Subcutaneous abdominal adipose tissue (tissue), 5 donors: Measurements from ENCODE around the gene NUMA1.

ENCODE experiments used
- H3K27ac ChIP-seq: one replicate; pipeline ENCODE4 v1.7.0; 2013; ENCODE audit warnings: low read depth, mild to moderate bottlenecking, inconsistent platforms, low read length, moderate library complexity
- H3K27me3 ChIP-seq, 5 donors: one replicate each; pipeline ENCODE4 v1.7.0; 2013; ENCODE audit warnings: low read length in 5 of 5, inconsistent platforms in 1 of 5; ENCODE audit not compliant: control insufficient read depth in 5 of 5, insufficient read depth in 4 of 5
- H3K36me3 ChIP-seq, 5 donors: one replicate each; pipeline ENCODE4 v1.7.0; 2013; ENCODE audit warnings: low read length in 5 of 5; ENCODE audit not compliant: control insufficient read depth in 5 of 5, insufficient read depth in 5 of 5
- H3K4me1 ChIP-seq, 5 donors: one replicate each; pipeline ENCODE4 v1.7.0; 2013; ENCODE audit warnings: low read length in 5 of 5, mild to moderate bottlenecking in 3 of 5, moderate library complexity in 1 of 5; ENCODE audit not compliant: control insufficient read depth in 5 of 5, insufficient read depth in 5 of 5
- H3K4me3 ChIP-seq, 5 donors: one replicate each; pipeline ENCODE4 v1.7.0; 2013; ENCODE audit warnings: low read length in 5 of 5, low read depth in 1 of 5
- H3K9ac ChIP-seq, 5 donors: one replicate each; pipeline ENCODE4 v1.7.0; 2013; ENCODE audit warnings: low read length in 5 of 5, mild to moderate bottlenecking in 4 of 5, moderate library complexity in 3 of 5
- H3K9me3 ChIP-seq, 5 donors: one replicate each; pipeline ENCODE4 v1.7.0; 2013; ENCODE audit warnings: low read length in 5 of 5; ENCODE audit not compliant: control insufficient read depth in 5 of 5
- donor health status: healthy.
- donor health status: healthy.
- donor health status: healthy.
- donor health status: healthy.
- donor health status: healthy.

The NUMA1 gene

DNA sequence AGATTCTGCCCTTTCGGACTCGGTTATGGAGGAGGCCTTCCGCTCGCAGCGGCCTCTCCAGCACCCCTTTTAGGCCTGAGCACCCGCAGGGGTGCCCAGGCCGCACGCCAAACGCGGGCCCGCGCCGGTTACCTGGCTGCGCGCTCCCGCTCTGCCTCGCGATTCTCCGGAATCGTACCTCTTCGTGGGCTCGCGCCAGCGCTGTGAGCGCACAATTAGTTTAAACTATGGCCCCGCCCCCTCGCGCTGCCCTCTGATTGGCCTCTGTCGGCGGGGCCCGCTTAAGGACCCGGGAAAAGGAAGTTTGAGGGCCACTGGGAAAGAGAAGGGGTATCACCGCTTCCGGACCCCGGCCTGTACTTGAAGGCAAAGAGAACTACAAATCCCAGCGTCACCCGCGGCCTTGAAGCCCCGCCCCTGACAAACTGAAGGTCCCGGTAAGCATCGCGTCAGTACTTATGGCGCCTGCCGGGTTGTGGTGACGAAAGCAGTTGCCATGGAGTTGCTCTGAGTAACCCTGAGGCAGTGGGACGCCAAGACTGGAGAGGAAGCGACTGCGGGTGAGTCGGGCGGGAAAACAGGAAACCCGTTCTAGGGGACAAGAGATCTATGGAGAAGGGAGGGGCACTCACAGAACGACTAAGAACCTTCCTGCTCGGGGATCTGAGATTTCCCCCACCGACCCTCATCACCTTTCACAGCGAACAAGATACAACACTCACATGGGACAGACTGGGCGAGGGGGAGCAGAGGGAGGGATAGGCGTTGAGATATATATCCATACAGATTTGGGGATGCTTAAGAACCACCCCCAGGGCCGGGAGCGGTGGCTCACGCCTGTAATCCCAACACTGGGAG is at the start of gene NUMA1, which contains the start of gene LRRC51:
TSS of gene NUMA1 (minus strand) at position 217 of the 858 bp plus-strand sequence. CDS start 44,599 bp downstream, outside the sequence.
TSS of gene LRRC51 (plus strand) at position 525 of the 858 bp plus-strand sequence. CDS start 8,234 bp downstream, outside the sequence.
- Histone ChIP-seq H3K9ac (peak within 1 kb of the TSS; percentile 50 to 93 (median 89)), H3K9me3 (no peaks in the 10 kb centered on the region), H3K36me3 (peaks cover 0 to 2% (median 0%) of the 10 kb centered on the region in 5 donors), H3K27ac (peak within 1 kb of the TSS; percentile 92), H3K4me3 (peak within 1 kb of the TSS; percentile 74 to 88 (median 82)), H3K4me1 (peaks cover 0 to 27% (median 19%) of the 10 kb centered on the region in 5 donors), H3K27me3 (no peaks in the 10 kb centered on the region)

GRCh38 chr11:72129381-72129780 is 49.0 kb upstream of the NUMA1 start:
- H3K4me1 ChIP-seq = peaks cover 0 to 5% (median 0%) of the 10 kb centered on the region in 5 donors

GRCh38 chr11:72127923-72128322 is 47.6 kb upstream of the NUMA1 start:
- H3K4me3 ChIP-seq = no peak overlapping the region
- no peaks in the 10 kb centered on the region for H3K36me3 ChIP-seq
- no peaks in the 10 kb centered on the region for H3K27me3 ChIP-seq
- no peaks in the 10 kb centered on the region for H3K9me3 ChIP-seq
- H3K27ac ChIP-seq = no peak overlapping the region
- H3K9ac ChIP-seq = no peak overlapping the region
- peaks cover 0 to 1% (median 0%) of the 10 kb centered on the region in 5 donors for H3K4me1 ChIP-seq

More at GRCh38 chr11:72129381-72129780, 49.0 kb upstream of the NUMA1 start:
- H3K27ac ChIP-seq = no peak overlapping the region
- H3K9ac ChIP-seq = no peak overlapping the region
- H3K4me3 ChIP-seq = no peak overlapping the region
- H3K27me3 ChIP-seq = no peaks in the 10 kb centered on the region
- no peaks in the 10 kb centered on the region for H3K9me3 ChIP-seq
- H3K36me3 ChIP-seq = no peaks in the 10 kb centered on the region

- Histone ChIP-seq H3K9me3 (no peaks in the 10 kb centered on the region), H3K9ac (no peak overlapping the region), H3K27me3 (no peaks in the 10 kb centered on the region), H3K4me3 (no peak overlapping the region), H3K36me3 (no peaks in the 10 kb centered on the region), H3K27ac (no peak overlapping the region), H3K4me1 (no peaks in the 10 kb centered on the region)
Measured at GRCh38 chr11:72125956-72126355, 45.6 kb upstream of the NUMA1 start.

DNA sequence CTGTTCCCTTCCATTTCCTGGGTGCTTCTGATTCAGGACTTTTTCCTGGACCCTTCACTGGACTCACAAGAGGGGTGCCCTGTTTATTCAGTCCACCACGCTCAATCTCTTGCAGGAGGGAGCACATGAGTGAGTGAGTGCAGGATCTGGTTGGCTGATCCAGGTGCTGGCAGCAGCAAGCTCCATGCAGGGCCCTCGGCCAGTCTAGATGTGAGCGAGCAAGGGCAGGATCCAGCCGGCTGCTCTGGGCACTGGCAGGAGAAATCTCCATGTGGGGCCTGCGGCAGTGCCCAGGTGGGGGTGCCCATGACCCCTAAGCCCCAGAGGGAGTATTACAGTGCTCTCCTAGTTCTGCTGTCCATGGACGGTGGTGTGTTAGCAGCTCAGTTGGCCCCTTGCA is 43.7 kb upstream of the NUMA1 start:
- Histone ChIP-seq H3K36me3 (no peaks in the 10 kb centered on the region), H3K4me3 (no peak overlapping the region), H3K9ac (no peak overlapping the region), H3K9me3 (no peaks in the 10 kb centered on the region), H3K27me3 (peaks cover 0 to 2% (median 0%) of the 10 kb centered on the region in 5 donors), H3K27ac (no peak overlapping the region), H3K4me1 (peaks cover 0 to 6% (median 0%) of the 10 kb centered on the region in 5 donors)

DNA sequence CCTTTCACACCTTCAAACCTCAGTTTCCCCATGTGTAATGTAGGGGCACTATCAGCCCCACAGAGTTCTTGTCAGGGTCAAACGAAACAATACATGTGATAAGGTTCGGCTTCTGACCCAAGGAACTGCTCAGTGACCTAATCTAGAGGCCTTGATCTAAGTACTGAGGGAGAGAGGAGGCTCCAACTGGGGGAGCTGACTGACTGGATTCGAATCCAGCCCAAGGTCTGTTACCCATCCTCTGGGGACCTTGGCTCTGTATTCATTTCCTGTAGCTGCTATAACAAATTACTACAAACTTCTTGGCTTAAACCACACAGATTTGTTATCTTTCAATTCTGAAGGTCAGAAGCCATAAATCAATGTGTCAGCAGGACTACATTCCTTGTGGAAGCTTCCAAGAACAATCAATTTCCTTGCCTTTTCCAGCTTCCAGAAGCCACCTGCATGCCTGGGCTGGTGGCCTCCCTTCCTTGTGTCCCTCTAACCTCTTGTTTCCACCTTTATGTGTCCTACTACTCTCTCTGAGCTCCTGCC is 42.8 kb upstream of the NUMA1 start:
- Histone ChIP-seq H3K27ac (no peak overlapping the region), H3K4me1 (peaks cover 0 to 13% (median 0%) of the 10 kb centered on the region in 5 donors)

GRCh38 chr11:72122607-72123006 is 42.3 kb upstream of the NUMA1 start:
- no peak overlapping the region for H3K4me3 ChIP-seq
- peaks cover 0 to 2% (median 0%) of the 10 kb centered on the region in 5 donors for H3K27me3 ChIP-seq
- H3K4me1 ChIP-seq = peaks cover 0 to 13% (median 0%) of the 10 kb centered on the region in 5 donors
- no peaks in the 10 kb centered on the region for H3K9me3 ChIP-seq
- H3K27ac ChIP-seq = no peak overlapping the region
- no peak overlapping the region for H3K9ac ChIP-seq
- no peaks in the 10 kb centered on the region for H3K36me3 ChIP-seq

More for the DNA sequence above, 42.8 kb upstream of the NUMA1 start:
- Histone ChIP-seq H3K9me3 (no peaks in the 10 kb centered on the region), H3K4me3 (no peak overlapping the region), H3K27me3 (peaks cover 0 to 2% (median 0%) of the 10 kb centered on the region in 5 donors), H3K36me3 (no peaks in the 10 kb centered on the region), H3K9ac (no peak overlapping the region)

- Histone ChIP-seq H3K9me3 (no peaks in the 10 kb centered on the region), H3K4me3 (no peak overlapping the region), H3K4me1 (peaks cover 0 to 13% (median 0%) of the 10 kb centered on the region in 5 donors), H3K27me3 (peaks cover 0 to 5% (median 0%) of the 10 kb centered on the region in 5 donors), H3K27ac (no peak overlapping the region), H3K9ac (no peak overlapping the region), H3K36me3 (no peaks in the 10 kb centered on the region)
Measured at GRCh38 chr11:72120930-72121329, 40.6 kb upstream of the NUMA1 start.

DNA sequence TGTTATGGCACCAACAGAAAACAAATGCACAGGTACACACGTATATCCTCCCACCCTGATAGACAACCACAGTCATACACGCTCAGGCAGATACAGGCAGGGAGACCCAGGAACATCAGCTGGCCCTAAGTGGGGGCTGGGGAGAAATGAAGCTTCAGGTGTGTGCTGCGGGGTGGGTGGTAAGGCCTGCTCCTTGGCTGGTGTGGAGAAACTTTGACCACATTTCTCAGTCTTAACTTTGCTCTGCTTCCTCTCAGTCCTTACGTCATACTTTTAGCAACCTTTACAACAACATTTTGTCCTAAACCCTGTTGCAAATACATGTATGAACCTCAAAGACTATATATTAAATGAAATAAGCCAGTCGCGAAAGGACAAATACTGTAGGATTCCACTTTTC is 38.9 kb upstream of the NUMA1 start:
- no peaks in the 10 kb centered on the region for H3K9me3 ChIP-seq
- peaks cover 0 to 5% (median 0%) of the 10 kb centered on the region in 5 donors for H3K27me3 ChIP-seq
- H3K9ac ChIP-seq = no peak overlapping the region
- H3K36me3 ChIP-seq = no peaks in the 10 kb centered on the region
- peaks cover 0 to 13% (median 0%) of the 10 kb centered on the region in 5 donors for H3K4me1 ChIP-seq
- no peak overlapping the region for H3K27ac ChIP-seq
- H3K4me3 ChIP-seq = peak overlapping the region in 1 of 5 donors; percentile 32
